SK-N-MC (cell line): Measurements from ENCODE around the gene SPATA25.

Source experiments
- EZH2 ChIP-seq: fragments of 200-600 bp; sonication (generic); IDR thresholded peaks from one replicate; pipeline ENCODE4 v1.6.1; 2017; ENCODE audit warnings: antibody characterized with exemption
- POLR2AphosphoS5 ChIP-seq: IDR thresholded peaks from 2 replicates; pipeline ENCODE4 v1.6.1; 2012; ENCODE audit warnings: mild to moderate bottlenecking, low read depth, low read length, borderline replicate concordance

DNA sequence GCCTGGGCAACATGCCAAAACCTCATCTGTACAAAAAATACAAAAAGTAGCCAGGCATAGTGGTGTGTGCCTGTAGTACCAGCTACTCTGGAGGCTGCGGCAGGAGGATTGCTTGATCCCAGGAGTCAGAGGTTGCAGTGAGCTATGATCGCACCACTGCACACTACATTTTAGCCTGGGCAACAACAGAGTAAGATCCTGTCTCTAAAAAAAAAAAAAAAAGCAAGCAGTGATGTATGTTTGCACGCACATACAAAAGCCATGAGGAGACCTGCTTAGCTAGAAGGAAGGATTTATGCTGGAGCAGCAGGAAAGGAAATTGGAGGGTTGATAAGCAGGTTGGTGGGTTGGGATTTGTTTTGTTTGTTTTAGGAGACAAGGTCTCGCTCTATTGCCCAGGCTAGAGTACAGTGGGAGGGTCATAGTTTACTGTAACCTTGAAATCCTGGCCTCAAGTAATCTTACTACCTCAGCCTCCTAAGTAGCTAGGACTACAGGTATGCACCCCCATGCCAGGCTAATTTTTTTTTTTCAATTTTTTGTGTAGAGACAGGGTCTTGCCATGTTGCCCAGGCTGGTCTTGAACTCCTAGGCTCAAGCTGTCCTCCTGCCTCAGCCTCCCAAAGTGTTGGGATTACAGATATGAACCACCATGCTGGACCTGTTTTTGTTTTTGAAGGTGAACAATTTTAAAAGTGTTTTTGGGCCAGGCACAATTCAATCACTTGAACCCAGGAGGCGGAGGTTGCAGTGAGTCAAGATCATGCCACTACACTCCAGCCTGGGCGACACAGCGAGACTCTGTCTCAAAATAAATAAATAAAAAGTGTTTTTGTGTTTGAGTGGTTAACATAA is 26.0 kb downstream of the SPATA25 start:
- TF ChIP-seq POLR2AphosphoS5, result no peak
- no peak for TF ChIP-seq EZH2
